Ureter (tissue), 1 donor: ENCODE data around the gene NSUN6. TPM values are rescaled to one million over a fixed set of nuclear protein-coding genes. Genes with fewer than 3 reads are reported as not detected.

Experiments
- DNase-seq: peaks from one replicate; pipeline ENCODE4 v3.0.0-alpha.2; 2020; ENCODE audit warnings: low spot score
- total RNA-seq: library from RNA; stranded (reverse); gene quantifications from one replicate; pipeline ENCODE4 v1.2.4, GENCODE V29; 2023
- donor health status: DM: yes; HTN: yes; CAD: no.

Gene NSUN6, protein sequence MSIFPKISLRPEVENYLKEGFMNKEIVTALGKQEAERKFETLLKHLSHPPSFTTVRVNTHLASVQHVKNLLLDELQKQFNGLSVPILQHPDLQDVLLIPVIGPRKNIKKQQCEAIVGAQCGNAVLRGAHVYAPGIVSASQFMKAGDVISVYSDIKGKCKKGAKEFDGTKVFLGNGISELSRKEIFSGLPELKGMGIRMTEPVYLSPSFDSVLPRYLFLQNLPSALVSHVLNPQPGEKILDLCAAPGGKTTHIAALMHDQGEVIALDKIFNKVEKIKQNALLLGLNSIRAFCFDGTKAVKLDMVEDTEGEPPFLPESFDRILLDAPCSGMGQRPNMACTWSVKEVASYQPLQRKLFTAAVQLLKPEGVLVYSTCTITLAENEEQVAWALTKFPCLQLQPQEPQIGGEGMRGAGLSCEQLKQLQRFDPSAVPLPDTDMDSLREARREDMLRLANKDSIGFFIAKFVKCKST
- 33.5 TPM for total RNA-seq

DNA sequence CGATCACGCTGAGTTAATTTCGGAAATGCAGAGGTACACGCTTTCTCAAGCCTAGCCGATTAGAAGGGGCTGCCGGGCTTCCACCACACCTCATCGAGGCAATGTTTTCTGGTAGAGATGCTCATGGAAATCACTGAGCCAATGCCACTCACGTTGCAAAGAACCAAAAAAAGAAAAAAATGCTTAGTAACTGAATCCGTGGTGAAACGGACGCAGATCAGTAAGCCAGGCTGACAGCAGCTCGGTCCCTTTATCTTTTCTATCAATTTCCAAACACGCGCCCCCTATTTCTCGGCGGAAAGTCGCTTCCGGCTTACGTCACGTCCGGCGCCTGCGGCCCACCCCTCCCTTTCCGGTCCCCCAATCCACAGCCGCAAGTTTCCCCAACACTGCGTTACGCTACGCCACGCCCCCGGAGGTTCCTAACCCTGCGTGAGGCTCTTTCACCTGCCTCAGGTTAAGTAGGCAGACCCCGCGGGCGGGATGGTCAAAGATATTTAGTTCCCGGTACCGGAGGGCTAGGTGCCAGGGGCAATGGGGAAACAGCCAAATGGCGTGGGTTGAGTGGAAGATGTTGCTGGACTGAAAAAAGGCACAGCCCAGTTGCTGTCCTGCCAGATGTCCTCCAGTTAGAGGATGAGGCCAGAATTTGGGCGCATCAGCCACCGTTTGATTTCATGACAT is at the start of gene NSUN6:
Gene NSUN6, minus strand, starts transcription at position 264 of the 684 bp plus-strand sequence. CDS start 384 bp downstream, outside the sequence.
- peak; percentile 94 for DNase-seq

DNA sequence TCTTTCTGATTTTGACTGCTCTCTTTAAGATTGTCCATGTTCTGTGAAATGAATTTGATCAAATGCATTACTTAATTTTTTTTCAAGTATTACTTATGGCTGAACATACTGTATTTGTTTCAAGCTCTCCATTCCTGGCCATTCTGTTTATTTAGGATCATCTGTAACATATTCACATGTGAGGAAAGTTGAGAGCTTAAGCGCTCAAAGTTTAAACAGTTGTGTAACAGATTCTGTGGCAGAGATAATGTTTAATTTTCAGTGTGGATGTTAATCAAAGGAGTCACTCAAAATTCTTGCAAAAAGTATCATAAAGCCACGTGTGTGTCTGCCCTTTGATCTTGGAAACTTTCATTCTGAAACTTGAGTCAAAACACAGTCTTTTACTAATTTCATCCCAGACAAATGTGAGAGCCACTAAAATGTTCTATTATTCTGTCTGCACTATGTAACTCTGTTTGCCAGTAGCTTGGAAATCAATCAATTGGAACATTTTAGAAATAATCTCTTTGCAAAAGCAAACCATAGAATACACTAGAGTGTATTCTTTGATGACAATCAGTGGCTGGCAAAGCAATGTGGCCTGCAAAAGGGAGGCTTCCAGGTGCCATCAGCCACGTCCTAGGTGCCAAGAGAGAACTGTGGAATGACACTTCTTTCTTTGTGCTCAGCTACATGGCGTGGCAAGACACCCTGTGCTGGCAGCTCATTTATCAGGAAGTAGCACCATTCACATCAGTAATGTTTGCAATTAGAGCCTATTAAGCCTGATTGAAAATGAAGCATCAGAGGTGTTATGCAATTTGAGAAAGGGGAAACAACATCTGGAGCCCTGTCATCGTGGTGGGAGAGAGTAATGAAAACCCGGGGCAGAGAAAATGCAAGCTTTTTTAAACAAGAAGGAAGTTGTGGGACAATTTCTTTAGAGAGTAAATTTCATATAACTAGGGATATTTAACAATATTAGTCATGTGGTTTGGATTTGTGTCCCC is 48.8 kb upstream of the NSUN6 start:
- DNase-seq: no peak

DNA sequence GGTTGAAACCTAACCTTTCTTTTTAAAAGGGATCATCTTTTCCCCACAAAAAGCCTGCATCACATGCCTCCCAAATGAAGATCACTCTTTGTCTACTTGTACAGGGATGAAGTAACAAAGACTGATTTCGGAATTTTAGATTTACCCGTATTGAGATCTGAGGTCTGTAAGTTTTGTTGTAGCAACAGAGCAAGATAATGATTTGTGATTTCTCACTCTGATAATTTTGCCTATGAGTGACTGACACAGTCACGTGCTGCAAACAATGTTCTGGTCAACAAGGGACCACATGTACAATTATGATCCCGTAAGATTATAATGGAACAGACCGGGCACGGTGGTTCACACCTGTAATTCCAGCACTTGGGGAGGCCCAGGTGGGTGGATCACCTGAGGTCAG is 39.2 kb upstream of the NSUN6 start:
- DNase-seq: no peak

DNA sequence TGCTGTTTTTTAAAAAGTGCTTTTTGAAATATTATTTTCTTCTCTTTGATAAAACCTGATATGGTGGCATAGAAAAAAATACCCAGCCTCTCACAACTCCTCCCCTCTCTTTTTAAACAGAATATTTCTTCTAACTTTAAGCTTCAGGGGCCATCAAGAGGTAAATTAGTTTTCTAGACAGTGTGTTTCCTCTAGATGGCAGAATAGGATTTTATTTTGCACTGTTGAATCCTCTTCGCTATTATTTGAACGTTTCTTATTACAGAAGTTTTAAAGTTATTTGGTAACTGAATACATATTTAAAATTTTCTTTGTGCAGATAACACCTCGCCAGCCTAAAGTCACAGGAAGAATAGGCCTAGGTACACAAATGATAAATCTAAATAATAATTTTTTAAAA is 38.1 kb upstream of the NSUN6 start:
- no peak for DNase-seq

DNA sequence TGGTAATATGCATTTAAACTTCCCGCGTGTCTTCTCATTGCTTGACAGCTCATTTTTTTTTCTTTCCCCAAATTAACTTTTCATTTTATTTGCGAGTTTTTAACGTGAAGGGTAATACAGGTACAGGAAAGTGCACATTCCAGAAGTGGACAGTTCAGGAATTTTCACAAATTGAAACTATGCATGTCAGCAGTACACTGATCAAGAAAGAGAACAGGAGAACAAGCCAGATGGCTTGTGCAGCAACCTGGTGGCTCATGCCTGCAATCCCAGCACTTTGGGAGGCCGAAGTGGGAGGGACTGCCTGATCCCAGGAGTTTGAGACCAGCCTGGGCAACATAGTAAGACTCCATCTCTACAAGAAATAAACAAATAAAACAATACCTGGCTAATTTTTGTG is 36.3 kb upstream of the NSUN6 start:
- DNase-seq: no peak

DNA sequence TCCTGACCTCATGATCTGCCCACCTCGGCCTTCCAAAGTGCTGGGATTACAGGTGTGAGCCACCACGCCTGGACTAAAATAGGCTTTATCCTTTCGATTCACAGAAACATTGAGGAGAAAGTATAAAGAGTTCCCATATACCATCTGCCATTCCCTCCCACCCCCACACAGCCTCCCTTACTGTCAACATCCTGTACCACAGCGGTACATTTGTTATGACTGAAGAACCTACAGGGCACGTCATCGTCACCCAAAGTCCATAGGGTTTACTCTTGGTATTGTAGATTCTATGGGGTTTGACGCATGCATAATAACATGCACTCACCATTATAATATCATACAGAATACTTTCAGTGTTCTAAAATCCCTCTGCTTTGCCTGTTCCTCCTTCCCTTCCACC is 35.8 kb upstream of the NSUN6 start:
- DNase-seq: no peak

DNA sequence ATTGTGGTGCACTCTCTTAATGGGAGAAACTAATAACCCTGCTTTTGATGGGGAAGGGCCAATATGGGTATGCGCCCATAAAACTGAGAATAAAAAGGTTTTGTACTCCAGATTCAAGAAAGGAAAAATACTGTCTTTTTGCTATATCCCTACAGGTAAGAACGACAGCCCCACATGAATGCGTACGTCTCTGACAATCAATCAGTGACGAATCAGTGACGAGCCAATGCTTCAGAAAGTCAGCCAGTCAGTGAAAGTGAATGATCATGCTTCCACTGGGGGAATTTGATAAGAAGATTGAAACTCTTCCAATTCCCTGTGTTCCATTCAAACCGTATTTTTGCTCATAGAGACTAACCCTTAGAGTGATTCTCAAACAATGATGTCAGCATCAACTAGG is 34.2 kb upstream of the NSUN6 start:
- no peak for DNase-seq

DNA sequence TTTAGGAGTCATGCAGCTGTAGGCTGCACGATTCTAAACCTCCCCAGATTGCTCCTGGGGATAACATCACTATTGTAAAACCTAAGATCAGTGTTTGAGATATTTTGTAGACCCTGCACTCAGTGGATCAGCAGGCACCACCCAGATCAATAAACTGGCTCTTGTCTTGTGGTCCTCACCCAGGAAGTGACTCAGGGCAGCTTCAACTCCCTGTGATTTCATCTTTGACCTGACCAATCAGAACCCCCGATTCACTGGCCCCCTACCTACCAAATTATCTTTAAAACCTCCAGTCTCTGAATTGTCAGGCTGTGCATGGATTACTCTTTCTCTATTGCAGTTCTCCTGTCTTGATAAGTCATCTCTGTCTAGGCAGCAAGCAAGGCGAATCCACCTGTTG is 33.6 kb upstream of the NSUN6 start:
- no peak for DNase-seq

DNA sequence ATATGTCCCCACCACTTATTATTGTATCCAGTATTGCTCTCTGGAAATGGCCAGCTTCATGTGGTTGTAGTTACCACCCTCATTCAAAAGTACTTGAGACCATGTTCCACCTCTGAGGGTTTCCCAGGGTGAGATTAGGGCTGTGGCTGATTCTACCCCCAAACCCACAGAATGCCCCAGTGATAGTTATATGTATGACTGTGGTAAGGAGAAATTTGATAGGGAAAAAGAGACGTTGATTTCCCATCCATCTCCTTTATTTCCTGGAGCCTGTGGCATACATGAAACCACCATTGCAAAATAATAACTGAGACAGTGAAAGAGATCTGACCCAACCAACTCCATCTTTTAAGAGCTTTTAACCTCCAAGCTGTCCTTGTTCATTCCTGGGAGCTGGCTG is 33.0 kb upstream of the NSUN6 start:
- no peak for DNase-seq

DNA sequence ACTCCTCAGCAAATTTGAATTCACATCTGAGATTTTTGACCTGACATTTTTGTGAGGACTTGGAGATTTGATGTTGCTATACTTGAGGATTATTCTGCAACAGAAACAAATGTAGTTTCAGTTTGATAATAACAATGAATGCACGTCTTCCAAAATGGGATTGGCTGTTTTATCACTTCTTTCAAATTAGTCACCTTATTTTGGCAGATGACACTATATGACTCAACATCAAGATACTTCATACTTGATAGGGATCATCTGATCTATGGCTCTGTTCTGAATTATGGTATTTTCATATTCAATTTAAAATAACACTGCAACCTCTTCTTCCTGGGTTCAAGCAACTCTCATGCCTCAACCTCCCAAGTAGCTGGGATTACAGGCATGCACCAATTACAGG is 32.0 kb upstream of the NSUN6 start:
- DNase-seq: no peak

DNA sequence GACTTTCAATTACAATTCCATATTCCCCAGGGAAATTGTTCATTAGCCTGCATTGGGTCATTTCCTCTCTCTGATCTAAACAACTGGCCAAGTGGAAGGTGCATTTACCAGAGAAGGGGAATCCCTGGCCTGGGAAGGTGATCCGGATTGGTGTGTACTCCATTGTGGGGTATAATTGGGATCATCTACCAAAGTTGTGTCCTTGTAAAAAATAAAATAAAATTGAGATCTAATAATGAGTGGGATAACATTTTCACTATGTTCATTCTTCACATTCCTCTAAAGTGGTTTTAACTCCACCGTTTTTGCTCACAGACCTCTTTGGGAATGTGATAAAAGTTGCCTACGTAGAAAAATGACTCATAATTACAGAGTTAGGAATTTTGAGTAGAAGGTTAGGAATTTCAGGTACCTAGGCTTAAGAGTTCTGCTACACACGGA is 30.6 kb upstream of the NSUN6 start:
- DNase-seq: no peak

DNA sequence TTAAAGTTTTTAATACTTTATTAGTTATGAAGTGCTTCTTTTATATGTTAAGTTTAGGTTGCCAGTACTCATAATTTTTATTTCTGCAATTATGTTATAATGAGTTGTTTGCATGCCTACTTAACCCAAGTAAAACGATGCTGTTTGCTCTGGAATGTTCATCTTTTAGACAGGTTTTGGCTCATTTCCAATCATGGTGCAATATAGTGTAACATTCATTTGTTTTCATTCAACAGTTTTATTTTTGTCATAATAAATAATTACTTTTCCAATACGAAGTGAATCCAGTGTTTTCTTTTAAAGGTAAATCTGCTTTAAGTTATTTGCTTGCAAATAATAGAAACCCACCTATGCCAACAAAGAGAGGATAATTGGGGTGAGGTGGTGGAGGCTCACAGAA is 30.0 kb upstream of the NSUN6 start:
- DNase-seq: no peak

DNA sequence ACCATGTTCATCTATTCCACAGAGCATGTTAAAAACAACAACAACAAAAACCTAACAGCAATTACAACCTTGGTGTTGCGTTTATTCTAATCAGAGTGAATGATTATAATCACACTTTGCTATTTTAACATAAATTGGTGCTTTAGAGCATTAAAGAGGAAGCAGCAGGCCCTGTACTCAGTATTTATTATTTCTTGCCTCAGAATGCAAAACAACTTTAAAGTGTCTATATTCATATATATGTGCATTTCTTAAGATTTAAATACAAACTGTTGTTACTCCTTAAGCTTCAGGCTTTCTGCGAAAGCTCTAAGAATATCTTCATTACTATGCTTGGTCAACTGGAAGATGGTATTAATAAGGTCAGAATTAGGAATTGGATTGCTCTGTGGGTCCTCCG is 29.4 kb upstream of the NSUN6 start:
- DNase-seq: no peak

DNA sequence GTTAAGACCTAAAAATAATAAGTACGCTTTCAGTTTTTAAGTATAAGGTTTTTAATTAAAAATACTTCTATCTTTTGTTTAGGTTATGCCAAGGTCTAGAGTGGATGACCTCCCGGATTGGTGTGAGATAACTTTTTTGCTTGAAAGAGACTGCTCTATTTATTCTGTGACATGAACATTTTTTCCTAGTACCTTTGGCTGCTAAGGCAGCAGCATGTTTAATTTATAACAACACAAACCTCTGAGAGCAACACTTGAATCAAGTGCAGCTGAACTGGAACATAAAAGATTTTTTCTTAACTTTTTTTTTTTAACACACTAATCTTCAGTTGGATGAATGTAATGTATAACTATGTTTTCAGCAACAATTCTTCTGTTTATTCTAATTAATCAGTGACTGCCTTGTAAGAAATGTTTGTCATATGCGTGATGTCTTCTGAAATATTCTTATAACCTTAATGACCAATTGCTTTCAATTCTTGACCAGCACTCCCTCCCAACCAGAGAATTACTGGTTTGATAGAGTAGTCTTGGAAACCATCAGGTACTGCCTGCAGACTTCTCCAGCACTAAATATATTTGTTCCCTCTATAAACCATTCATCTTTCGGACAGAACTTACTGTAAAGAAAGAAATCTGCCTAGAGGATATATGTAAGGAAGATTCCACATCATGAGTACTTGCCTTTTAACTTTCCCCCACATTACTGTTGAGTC is 23.9 kb upstream of the NSUN6 start:
- no peak for DNase-seq

DNA sequence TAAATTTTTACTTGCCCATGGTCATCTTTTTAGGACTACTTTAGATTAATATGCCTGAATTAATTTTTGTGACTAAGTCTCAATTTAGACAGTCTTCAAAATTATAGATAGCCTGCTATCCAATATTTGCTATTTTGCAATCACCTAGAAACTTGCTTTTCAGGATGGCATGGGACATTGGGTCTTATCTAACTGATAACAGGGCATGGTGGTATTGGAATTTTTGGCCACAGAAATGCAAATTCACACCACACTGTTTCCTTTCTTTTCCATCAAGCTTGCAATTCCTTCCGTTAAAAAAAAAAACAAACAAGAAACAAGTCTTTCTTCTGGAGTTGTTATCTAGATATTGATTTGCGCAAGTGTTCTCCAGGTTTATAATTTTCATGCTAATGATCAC is 16.6 kb upstream of the NSUN6 start:
- no peak for DNase-seq

DNA sequence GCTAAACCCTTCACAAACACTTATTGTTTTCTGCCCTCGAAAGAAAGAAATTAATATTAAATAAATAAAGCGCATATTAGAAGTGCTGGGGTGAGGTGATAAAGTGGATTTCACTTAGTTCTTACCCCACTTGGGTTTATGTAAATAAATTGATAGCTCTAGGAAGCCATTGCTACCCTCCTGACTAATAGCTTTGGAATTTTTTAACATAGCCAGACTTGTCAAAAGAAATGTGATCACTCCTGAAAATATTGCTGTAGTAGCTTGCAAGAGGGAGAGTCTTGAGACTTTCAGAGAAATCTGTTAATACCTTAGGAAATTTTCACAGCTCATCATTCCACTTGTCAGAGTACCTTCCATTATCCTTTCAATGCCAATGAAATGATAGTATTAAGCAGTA is 15.4 kb upstream of the NSUN6 start:
- DNase-seq: no peak

DNA sequence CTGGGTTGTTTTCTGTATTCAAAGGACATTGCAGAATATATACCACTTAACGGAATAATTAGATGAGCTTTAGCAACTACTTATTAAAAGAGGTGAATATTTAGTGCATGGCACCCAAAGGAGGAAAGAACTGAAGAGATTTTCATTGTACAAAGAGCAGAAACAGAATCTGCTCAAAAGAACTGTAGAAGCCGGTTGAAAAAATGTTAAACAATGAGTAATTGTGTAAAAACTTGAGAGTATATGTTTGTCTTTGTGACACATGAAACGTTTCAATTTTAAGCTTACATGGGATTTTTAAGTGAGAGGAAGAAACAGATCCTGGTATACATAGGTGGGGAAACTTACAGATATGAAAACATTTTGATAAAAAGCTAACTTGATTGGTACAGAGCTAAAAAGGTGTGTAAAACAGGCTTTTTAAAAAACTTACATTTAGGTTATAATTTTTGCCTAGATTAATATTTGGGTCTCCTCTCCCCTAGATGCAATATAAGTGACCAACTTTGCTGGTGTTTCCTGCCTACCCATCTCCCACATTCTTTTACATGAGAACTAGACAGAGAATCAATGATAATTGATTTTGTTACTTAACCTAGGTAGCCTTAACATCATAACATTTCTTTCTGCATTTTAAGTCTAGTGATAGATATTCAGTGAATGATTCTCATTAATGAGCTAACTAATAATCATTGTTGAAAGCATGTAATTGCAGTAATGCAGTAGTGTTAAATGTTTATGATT is 14.6 kb upstream of the NSUN6 start:
- no peak for DNase-seq

DNA sequence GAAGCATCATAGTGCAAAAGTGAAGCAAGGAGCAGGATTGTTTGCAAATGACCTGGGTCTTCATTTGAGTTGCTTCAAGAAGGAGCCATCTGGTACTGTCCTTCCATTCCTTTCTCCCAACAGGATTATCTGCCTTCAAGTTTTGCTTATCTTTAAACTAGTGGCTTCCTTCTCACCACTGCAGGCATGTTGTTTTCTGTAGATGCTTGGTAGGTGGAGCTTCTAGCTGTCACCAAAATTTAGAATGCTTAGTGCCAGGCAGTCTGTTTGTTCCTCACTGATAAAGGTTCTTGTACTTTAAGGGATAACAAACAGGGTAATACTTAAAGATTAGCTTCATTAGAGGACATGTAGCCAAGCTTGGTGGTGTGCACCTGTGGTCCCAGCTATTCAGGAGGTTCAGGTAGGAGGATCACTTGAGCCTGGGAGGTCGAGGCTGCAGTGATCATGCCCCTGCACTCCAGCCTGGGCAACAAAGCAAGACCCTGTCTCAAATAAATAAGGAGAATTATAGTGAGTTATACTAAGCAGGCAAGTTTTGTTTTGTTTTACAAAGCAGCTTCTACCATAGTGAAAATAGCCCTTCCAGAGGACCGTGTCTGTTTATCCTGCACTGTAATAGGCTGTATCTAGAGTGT is 13.6 kb upstream of the NSUN6 start:
- DNase-seq: no peak

DNA sequence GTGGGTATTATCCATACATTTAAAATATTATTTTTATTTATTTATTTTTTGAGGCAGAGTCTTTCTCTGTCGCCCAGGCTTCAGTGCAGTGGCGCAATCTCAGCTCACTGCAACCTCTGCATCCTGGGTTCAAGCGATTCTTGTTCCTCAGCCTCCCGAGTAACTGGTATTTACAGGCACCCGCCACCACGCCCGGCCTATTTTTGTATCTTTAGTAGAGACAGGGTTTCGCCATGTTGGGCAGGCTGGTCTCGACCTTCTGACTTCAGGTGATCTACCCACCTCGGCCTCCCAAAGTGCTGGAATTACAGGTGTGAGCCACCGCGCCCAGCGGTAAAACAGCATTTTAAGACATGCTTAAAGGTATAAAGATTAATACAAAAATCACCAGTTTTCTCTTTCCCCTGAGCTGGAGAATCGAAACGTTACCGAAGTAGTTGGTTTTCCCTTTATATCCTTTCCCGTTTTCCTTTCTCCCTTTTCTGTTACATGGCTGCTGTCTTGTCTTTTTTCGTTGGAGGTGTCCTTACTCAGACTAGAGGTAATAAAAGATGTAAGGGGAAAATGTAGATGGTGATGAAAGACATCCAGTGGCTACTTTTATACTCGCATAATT is 9.5 kb upstream of the NSUN6 start:
- DNase-seq: no peak
